Activated naive CD8-positive, alpha-beta T cell treated with anti-CD3 and anti-CD28 coated beads, Interleukin-2, amount 10 ng/mL, durations not matched to agents 7 days and 5 days (primary cell): ENCODE measurements around the gene ATOSB. TPM values are rescaled to one million over a fixed set of nuclear protein-coding genes. Genes with fewer than 3 reads are reported as not detected.

Source experiments
- ATAC-seq: fragments of 150-1000 bp; cut with Tn5 transposase; one replicate; pipeline ENCODE4 v1.10.0; 2021; ENCODE audit warnings: low read depth, moderate library complexity
- POLR2A ChIA-PET: fragments of 350-600 bp; sonication (Branson Sonifier 250); formaldehyde crosslinking; loops from one replicate; lab custom pipeline; 2021; ENCODE audit warnings: antibody characterized with exemption; lab: Charles Lee
- DNase-seq: peaks from one replicate; pipeline ENCODE4 v3.0.0; 2021
- H3K27ac Mint-ChIP-seq: one replicate; pipeline ENCODE4 v1.8.0; 2022; ENCODE audit warnings: mild to moderate bottlenecking, mixed read lengths
- H3K27me3 Mint-ChIP-seq: one replicate; pipeline ENCODE4 v1.8.0; 2022; ENCODE audit warnings: mild to moderate bottlenecking, moderate library complexity, mixed read lengths
- H3K36me3 Mint-ChIP-seq: one replicate; pipeline ENCODE4 v1.8.0; 2021; ENCODE audit warnings: mild to moderate bottlenecking, mixed read lengths
- H3K4me1 Mint-ChIP-seq: one replicate; pipeline ENCODE4 v1.8.0; 2021; ENCODE audit warnings: mixed read lengths
- H3K4me3 Mint-ChIP-seq: one replicate; pipeline ENCODE4 v1.8.0; 2022; ENCODE audit warnings: mild to moderate bottlenecking, moderate library complexity, mixed read lengths
- H3K9me3 Mint-ChIP-seq: one replicate; pipeline ENCODE4 v1.8.0; 2021; ENCODE audit warnings: mixed read lengths
- total RNA-seq, 2 experiments: library from RNA; stranded (reverse); gene quantifications; one replicate each; pipeline ENCODE4 v1.2.3, GENCODE V29; 2021

ATOSB gene
- total RNA-seq, 2 experiments from 2014 or later, result 12.0 to 16.6 TPM

DNA sequence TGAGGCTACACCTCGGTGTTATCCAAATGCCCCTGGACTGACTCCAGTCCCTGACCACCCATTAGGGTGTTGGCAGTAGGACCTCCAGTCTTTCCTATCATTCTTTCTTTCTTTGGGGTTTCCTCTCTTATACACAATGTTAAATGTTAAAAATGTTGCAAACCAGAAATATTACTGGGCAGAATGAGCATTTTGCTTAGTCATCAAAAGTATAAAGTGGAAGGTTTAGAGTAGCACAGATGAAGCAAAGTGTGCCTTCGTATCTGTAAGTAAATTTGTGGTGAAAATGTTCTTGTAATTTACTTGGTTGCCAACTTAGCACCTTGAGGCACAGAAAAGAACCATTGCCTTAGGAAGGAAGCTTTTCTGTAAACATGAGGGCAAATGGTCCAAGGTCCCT, 24.4 kb upstream of the ATOSB start:
- no peaks in the 10 kb centered on the region for H3K4me1 Mint-ChIP-seq
- POLR2A ChIA-PET, result no interaction called here
- H3K9me3 Mint-ChIP-seq, result peaks cover 11% of the 10 kb centered on the region
- H3K27me3 Mint-ChIP-seq, result no peaks in the 10 kb centered on the region
- no peak overlapping the region for H3K27ac Mint-ChIP-seq
- no peak overlapping the region for H3K4me3 Mint-ChIP-seq
- no peak for ATAC-seq
- no peaks in the 10 kb centered on the region for H3K36me3 Mint-ChIP-seq
- DNase-seq, result no peak

DNA sequence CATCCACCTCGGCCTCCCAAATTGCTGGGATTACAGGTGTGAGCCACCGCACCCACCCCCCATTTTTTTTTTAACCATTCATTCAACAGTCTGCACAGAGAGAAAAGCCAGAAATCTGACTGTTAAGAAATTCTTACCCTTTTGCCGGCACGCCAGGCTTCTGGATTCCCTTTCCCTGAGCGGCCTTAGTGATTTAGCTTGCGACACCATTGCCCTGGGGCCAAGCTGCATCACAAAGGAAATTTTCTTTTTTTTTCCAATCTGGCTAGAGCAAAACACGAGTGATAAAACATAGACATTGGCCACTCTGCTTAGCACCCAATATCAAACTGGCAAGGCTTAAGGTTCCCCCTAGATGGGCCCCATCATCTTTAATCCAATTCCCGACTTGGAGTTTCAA, 21.2 kb upstream of the ATOSB start:
- Mint-ChIP-seq H3K4me1 (no peaks in the 10 kb centered on the region), H3K27me3 (no peaks in the 10 kb centered on the region), H3K9me3 (peaks cover 7% of the 10 kb centered on the region), H3K4me3 (no peak overlapping the region), H3K36me3 (no peaks in the 10 kb centered on the region), H3K27ac (no peak overlapping the region)
- DNase-seq (no peak), ATAC-seq (no peak)
- POLR2A ChIA-PET, result no interaction called here

DNA sequence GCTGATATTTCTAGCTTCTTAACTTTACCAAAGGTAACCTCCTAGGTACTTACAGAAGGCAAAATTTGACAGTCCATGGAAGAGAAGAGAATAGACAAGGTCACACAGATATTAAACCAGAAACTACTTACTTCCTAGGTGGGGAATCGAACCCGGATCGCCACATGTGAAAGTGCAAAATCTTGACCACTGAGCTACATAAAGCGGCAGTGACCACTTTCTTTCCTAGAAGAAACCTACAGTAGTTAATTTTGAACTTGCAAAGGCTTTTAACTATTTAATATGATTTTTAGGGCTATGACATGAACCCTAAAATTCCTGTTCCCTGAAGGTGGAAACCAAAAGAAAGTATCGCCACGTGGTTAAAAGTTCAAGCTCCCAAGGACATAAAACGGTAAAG, 20.3 kb upstream of the ATOSB start:
- no peaks in the 10 kb centered on the region for H3K36me3 Mint-ChIP-seq
- H3K4me3 Mint-ChIP-seq, result no peak overlapping the region
- H3K27me3 Mint-ChIP-seq, result no peaks in the 10 kb centered on the region
- POLR2A ChIA-PET, result interaction anchor here (0.7 kb wide), 1 partner anchor 24 kb away, joined by 4 read pairs; no protein-coding TSS in a partner anchor
- H3K9me3 Mint-ChIP-seq, result peaks cover 5% of the 10 kb centered on the region
- DNase-seq (no peak), ATAC-seq (no peak)
- no peak overlapping the region for H3K27ac Mint-ChIP-seq
- H3K4me1 Mint-ChIP-seq, result no peaks in the 10 kb centered on the region

DNA sequence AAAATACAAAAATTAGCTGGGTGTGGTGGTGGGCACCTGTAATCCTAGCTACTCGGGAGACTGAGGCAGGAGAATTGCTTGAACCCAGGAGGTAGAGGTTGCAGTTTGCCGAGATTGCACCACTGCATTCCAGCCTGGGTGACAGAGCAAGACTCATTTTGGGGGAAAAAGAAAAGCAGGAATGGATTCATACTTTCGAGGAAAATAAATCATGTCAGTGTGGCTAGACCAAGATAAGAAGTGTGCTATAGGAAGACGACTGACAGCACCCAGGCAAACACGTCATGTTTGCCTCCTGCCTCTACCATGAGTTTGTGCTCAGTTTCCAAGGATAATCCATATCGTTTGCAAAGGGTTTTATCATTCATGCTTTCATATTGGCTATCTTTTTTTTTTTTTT, 19.3 kb upstream of the ATOSB start:
- no peaks in the 10 kb centered on the region for H3K4me1 Mint-ChIP-seq
- DNase-seq (no peak), ATAC-seq (no peak)
- H3K4me3 Mint-ChIP-seq, result no peak overlapping the region
- no peak overlapping the region for H3K27ac Mint-ChIP-seq
- peaks cover 1% of the 10 kb centered on the region for H3K9me3 Mint-ChIP-seq
- POLR2A ChIA-PET, result no interaction called here
- H3K27me3 Mint-ChIP-seq, result no peaks in the 10 kb centered on the region
- no peaks in the 10 kb centered on the region for H3K36me3 Mint-ChIP-seq

DNA sequence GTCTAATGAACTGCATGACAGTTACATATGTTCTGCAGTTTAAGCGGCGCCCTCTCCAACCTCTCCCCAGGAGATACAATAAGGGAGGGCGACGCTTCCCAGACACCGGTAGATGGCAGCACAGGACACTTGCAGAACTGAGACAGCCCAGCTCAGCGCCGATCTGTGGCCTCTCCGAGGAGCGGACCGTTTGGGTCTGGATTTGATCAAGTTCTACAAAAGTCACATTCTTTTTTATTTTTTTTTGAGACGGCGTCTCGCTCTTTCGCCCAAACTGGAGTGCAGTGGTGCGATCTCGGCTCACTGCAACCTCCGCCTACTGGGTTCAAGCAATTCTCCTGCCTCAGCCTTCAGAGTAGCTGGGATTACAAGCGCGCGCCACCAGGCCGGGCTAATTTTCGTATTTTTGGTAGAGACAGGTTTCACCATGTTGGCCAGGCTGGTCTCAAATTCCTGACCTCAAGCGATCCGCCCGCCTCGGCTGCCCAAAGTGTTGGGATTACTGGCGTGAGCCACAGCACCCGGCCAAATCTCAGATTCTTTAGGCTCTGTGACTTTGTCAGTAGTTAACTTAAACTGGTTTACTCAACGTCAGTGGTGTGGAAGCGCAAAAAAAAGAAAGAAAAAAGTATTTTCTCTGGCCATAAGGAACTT, 1.4 kb upstream of the ATOSB start:
- no peaks in the 10 kb centered on the region for H3K9me3 Mint-ChIP-seq
- peaks cover 33% of the 10 kb centered on the region for H3K4me1 Mint-ChIP-seq
- peak overlapping the region; percentile 98 for H3K27ac Mint-ChIP-seq
- POLR2A ChIA-PET, result interaction anchor here (1.3 to 3.7 kb wide), 4 partner anchors 14 to 488 kb away, joined by 3 to 47 read pairs (median 10); partner anchors contain the start of genes FANCG, STOML2 and TESK1
- H3K36me3 Mint-ChIP-seq, result peaks cover 6% of the 10 kb centered on the region
- ATAC-seq, result peak; percentile 46
- peak; percentile 73 for DNase-seq
- peaks cover 5% of the 10 kb centered on the region for H3K27me3 Mint-ChIP-seq
- peak overlapping the region; percentile 100 for H3K4me3 Mint-ChIP-seq

DNA sequence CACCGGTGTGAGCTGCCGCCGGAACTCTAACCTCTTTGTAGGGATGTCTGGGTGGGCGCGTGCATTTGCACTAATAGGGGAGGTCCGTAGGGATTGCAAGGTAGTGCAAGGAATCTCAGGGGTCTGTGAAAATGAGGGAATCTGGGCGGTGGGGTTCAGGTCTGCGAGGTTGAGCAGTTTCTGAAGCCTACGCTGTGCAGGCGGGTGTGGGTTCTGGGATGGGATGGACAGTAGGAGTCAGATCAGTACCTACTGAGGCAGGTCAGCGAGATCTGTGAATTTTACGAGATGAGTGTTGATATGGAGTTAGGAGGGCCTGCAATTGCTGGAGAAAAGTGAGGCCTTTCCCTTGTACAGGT, 856 bp upstream of the ATOSB start:
- Mint-ChIP-seq H3K4me3 (peak overlapping the region; percentile 100), H3K27ac (peak overlapping the region; percentile 98), H3K27me3 (peaks cover 5% of the 10 kb centered on the region), H3K9me3 (no peaks in the 10 kb centered on the region), H3K36me3 (peaks cover 6% of the 10 kb centered on the region), H3K4me1 (peaks cover 37% of the 10 kb centered on the region)
- DNase-seq, result no peak
- no peak for ATAC-seq
- POLR2A ChIA-PET, result interaction anchor here (1.3 to 3.7 kb wide), 5 partner anchors 13 to 488 kb away, joined by 3 to 47 read pairs (median 14); partner anchors contain the start of genes FANCG, STOML2, TESK1 and VCP

DNA sequence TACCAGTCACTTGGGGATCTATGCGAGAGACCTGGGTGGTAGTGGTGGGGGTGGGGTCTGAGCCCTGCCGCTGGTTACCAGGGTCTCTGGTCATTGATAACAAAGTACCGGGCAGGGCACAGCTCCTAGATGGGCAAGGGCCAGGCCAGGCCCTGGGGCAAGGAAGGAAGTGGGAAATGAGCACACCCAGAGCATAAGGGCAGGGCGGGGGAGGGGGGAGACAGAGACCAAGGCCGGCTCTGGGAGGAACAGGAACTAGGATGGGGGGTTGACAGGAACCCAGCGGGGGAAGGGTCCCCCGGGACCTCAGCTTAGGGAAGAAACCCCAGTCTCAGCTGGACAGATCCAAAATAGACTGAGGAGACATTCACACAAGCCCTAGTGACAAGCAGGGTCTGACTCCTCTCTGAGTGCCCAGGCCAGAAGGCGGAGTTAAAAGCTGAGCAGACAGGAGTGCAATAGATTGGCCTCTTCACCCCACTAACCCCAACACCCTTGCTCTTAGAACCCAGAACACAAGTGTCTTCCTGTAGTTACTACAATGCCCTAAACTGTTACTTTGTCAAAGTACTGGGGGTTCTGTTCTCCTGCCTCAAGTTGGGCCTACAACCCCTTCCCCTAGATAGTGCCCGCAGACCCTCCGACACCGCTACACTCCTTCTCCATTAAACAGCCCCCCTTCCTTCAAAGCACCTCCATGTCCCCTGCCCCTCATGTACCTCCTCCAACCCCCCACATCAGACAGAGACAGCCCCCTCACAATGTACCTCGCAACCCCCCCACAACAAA, 628 bp downstream of the ATOSB start:
- peak; percentile 51 for DNase-seq
- no peaks in the 10 kb centered on the region for H3K9me3 Mint-ChIP-seq
- peak overlapping the region; percentile 98 for H3K27ac Mint-ChIP-seq
- peaks cover 47% of the 10 kb centered on the region for H3K4me1 Mint-ChIP-seq
- H3K36me3 Mint-ChIP-seq, result peaks cover 6% of the 10 kb centered on the region
- no peak for ATAC-seq
- POLR2A ChIA-PET, result interaction anchor here (0.9 to 3.7 kb wide), 10 partner anchors 12 to 533 kb away, joined by 3 to 47 read pairs (median 8); partner anchors contain the start of genes FANCG, PIGO, STOML2 and TESK1
- H3K4me3 Mint-ChIP-seq, result peak overlapping the region; percentile 100
- peaks cover 5% of the 10 kb centered on the region for H3K27me3 Mint-ChIP-seq

DNA sequence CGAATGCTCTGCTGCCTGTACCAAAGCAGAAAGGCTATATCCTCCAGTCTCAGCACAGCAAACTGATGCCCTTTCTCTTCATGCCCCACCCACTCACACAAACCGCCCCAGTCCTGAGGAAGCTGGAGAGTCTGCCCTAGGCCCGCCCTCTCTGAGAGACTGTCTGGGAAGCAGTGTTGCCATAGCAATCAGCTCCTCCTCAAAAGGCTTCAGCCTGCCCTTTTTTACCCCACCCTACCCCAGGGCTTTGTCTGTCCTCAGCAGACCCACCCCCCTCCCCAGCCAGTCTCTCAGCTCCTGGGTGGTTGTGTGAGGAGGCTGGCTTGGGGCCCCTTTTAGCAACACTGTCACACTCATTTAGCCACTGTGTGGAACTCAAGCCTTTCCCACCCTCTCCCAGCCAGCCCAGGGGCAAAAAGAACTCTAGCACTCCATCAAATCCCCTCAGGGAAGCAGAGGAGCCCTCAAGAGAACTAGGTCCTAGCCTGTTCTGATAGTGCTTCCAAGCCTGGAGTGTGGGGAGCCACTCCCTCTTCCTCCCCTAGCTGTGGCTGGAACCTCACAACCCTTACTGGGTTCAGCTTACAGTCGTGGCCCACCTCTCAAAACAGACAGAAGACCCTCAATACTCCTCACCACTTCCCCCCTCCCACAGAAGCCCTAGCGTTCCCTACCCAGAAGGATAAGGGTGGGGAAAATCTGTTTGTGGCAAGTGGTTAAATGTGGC, 1.4 kb downstream of the ATOSB start:
- Mint-ChIP-seq H3K4me1 (peaks cover 52% of the 10 kb centered on the region), H3K36me3 (peaks cover 7% of the 10 kb centered on the region), H3K27ac (peak overlapping the region; percentile 98), H3K4me3 (peak overlapping the region; percentile 100), H3K27me3 (peaks cover 5% of the 10 kb centered on the region), H3K9me3 (no peaks in the 10 kb centered on the region)
- ATAC-seq (peak; percentile 24), DNase-seq (peak; percentile 67)
- POLR2A ChIA-PET, result interaction anchor here (0.9 to 3.7 kb wide), 7 partner anchors 11 to 534 kb away, joined by 3 to 47 read pairs (median 9); partner anchors contain the start of genes FANCG, PIGO, STOML2 and VCP

DNA sequence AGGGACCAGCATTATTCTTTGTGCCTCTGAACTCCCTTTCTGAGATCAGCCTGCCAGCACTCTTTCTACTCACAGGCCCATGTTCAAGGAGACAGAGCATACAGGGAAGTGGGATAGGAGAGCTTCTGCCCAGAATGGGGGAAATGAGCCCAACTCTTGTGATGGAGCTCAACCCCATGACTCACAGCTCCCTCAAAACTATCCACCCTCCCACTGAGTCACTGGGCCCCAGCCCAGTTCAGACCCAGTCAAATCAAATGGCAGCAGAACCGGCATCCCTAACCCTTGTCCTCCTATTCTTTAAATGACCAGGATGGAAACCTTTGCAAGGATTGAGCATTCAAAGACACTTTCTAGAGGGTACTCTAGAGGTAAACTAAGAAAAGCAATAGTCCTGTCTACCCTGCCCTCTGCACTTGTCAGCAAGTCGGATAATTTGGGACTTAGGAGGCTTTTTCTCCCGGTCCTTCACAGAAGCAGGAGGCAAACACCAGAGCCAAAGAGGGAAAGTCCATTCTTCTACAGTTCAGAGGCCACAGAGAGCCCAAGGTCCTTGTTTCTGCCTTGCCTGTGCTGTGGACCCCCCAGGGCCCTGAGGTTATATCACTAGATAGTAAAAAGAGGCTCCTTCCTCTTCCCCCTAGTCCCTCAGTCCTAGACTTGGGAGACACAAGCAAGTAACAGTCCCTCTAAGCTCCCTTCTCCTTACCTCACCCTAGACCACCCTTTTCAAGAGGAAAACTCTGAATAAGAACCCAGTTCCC, 3.2 kb downstream of the ATOSB start:
- no peak for DNase-seq
- peak overlapping the region; percentile 80 for H3K4me3 Mint-ChIP-seq

DNA sequence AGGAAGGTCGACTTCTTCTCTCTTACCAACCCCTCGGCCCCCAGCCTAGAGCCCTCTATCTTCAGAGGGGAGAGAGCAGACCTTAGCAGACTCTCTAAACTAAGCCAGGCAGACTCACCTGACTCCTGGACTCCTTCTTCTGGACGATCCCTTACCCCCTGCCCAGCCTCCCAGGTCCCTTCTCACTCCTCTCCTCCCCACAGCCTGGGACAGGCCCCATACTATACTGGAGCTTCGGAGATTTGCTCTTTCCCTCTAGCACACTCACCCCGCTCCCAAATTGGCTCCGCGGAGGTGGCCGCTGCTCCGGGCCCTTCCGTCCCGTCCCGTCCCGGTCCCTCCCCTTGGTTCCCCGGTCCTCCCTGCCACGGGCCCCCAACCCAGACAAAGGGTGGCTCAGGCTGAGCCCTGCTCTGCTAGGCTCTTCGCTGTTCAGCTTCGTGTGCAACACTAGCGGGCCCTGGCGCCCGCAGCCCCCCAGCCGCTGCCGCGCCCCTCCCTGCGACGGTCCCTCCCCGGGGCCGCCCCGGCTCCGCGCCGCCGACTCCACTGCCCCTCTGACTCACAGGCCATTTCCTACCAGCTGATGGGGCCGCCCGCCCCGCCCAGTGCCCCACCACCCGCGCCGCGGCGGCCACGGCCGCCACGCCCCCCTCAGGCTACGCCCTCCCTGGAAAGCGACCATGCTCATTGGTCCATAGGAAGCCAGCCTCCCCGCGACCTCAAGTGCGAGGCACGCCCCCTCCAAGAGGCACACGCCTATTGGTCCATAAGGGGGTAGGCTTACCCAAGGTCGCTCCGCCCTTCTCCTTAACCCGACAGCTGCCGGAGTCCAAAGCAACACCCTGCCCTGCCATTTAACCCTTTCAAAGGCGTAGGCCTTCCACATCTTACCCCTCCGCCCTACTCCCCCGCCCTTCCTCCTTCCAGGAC, 4.4 kb downstream of the ATOSB start:
- Mint-ChIP-seq H3K4me1 (peaks cover 47% of the 10 kb centered on the region), H3K4me3 (peak overlapping the region; percentile 80), H3K27ac (peak overlapping the region; percentile 69), H3K36me3 (peaks cover 7% of the 10 kb centered on the region), H3K27me3 (no peaks in the 10 kb centered on the region), H3K9me3 (no peaks in the 10 kb centered on the region)
- peak; percentile 64 for ATAC-seq
- POLR2A ChIA-PET, result interaction anchor here (0.6 to 2.3 kb wide), 10 partner anchors 8 to 554 kb away, joined by 3 to 17 read pairs (median 4); partner anchors contain the start of genes FANCG, PIGO, STOML2 and VCP
- peak; percentile 90 for DNase-seq

More for the DNA sequence above, 3.2 kb downstream of the ATOSB start:
- no peak for ATAC-seq
- Mint-ChIP-seq H3K27ac (peak overlapping the region; percentile 69), H3K36me3 (peaks cover 7% of the 10 kb centered on the region), H3K9me3 (no peaks in the 10 kb centered on the region), H3K4me1 (peaks cover 54% of the 10 kb centered on the region), H3K27me3 (no peaks in the 10 kb centered on the region)
- POLR2A ChIA-PET, result interaction anchor here (0.7 to 2.3 kb wide), 5 partner anchors 10 to 49 kb away, joined by 3 to 17 read pairs (median 7); partner anchors contain the start of genes FANCG, STOML2 and VCP

DNA sequence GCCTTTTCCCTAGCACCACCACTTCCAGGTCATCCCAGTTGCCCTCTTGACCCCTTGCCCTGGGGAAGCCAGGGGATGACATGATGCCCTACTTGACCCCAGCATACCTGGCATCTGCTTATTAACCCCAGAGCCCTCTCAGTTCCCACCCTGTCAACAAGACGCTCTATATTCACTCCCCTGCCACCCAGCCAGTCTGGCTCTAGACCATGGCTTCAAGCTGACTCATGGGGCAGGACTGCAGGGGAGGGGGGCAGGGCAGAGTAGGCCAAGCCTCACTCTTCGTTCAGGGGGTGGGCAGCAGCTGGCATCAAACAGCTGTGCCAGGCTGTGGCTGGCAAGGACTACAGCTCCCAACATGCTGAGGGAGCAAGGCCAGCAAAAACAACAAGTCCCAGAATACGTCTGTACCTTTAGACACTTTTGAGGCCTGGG, 5.3 kb downstream of the ATOSB start:
- POLR2A ChIA-PET, result interaction anchor here (1.3 to 2.3 kb wide), 4 partner anchors 7 to 494 kb away, joined by 3 to 17 read pairs (median 12); partner anchors contain the start of genes FANCG, STOML2 and VCP
- H3K9me3 Mint-ChIP-seq, result no peaks in the 10 kb centered on the region
- no peak overlapping the region for H3K27ac Mint-ChIP-seq
- H3K4me3 Mint-ChIP-seq, result peak overlapping the region; percentile 80
- no peak for DNase-seq
- peaks cover 13% of the 10 kb centered on the region for H3K36me3 Mint-ChIP-seq
- no peak for ATAC-seq
- peaks cover 43% of the 10 kb centered on the region for H3K4me1 Mint-ChIP-seq
- no peaks in the 10 kb centered on the region for H3K27me3 Mint-ChIP-seq
